Liver (tissue), 9 donors: ENCODE results near the gene ASS1. TPM values are rescaled to one million over a fixed set of nuclear protein-coding genes. Genes with fewer than 3 reads are reported as not detected.

ENCODE experiments used
- DNase-seq: peaks from one replicate; pipeline ENCODE4 v3.0.0-alpha.2; 2017; ENCODE audit warnings: low spot score
- H3K27ac ChIP-seq, 2 donors: one replicate each; pipeline ENCODE4 v1.7.0; 2013; ENCODE audit warnings: inconsistent platforms in 2 of 2, low read length in 2 of 2, control low read depth in 1 of 2, low read depth in 1 of 2, mild to moderate bottlenecking in 1 of 2
- H3K27me3 ChIP-seq, 4 donors: one replicate each; pipeline versions ENCODE4 v1.6.1 to v1.7.0; 2013; ENCODE audit warnings: low read length in 3 of 4, inconsistent platforms in 1 of 4, mild to moderate bottlenecking in 1 of 4, moderate library complexity in 1 of 4; ENCODE audit not compliant: control insufficient read depth in 4 of 4, insufficient read depth in 4 of 4
- H3K36me3 ChIP-seq, 4 donors: one replicate each; pipeline versions ENCODE4 v1.6.1 to v1.7.0; 2013; ENCODE audit warnings: low read length in 3 of 4, mild to moderate bottlenecking in 3 of 4, low read depth in 1 of 4, moderate library complexity in 1 of 4; ENCODE audit not compliant: control insufficient read depth in 4 of 4, insufficient read depth in 3 of 4
- H3K4me1 ChIP-seq, 4 donors: one replicate each; pipeline versions ENCODE4 v1.6.1 to v1.7.0; 2013; ENCODE audit warnings: low read length in 3 of 4, mild to moderate bottlenecking in 3 of 4, moderate library complexity in 1 of 4; ENCODE audit not compliant: control insufficient read depth in 4 of 4, insufficient read depth in 4 of 4
- H3K4me3 ChIP-seq, 3 donors: one replicate each; pipeline versions ENCODE4 v1.6.1 to v1.7.0; 2013; ENCODE audit warnings: low read length in 3 of 3, control low read depth in 1 of 3, low read depth in 1 of 3, mild to moderate bottlenecking in 1 of 3
- H3K9ac ChIP-seq, 2 donors: one replicate each; pipeline ENCODE4 v1.7.0; 2013; ENCODE audit warnings: low read length in 2 of 2, mild to moderate bottlenecking in 2 of 2, moderate library complexity in 2 of 2, control low read depth in 1 of 2, low read depth in 1 of 2
- H3K9me3 ChIP-seq, 4 donors: one replicate each; pipeline versions ENCODE4 v1.6.1 to v1.7.0; 2013; ENCODE audit warnings: low read length in 3 of 4; ENCODE audit not compliant: control insufficient read depth in 4 of 4
- CTCF ChIP-seq: fragments of 150-350 bp; IDR thresholded peaks from 2 replicates; pipeline ENCODE4 v1.5.1; 2017; ENCODE audit warnings: improper control_type of control experiment, low read depth, low read length; ENCODE audit not compliant: missing input control
- EGR1 ChIP-seq, 2 donors: IDR thresholded peaks; 2 replicates each; pipeline ENCODE4 v1.6.1; 2016 to 2018; ENCODE audit warnings: antibody characterized with exemption in 2 of 2, low read depth in 2 of 2
- FOXA1 ChIP-seq: IDR thresholded peaks from 2 replicates; pipeline ENCODE4 v1.6.1; 2016; ENCODE audit warnings: antibody characterized with exemption
- FOXA2 ChIP-seq: IDR thresholded peaks from 2 replicates; pipeline ENCODE4 v1.6.1; 2016; ENCODE audit warnings: antibody characterized with exemption
- GABPA ChIP-seq, 2 donors: IDR thresholded peaks in 1 of 2; conservative IDR thresholded peaks in 1 of 2; 2 replicates each; pipeline ENCODE4 v1.6.1; 2016; ENCODE audit warnings: antibody characterized with exemption in 2 of 2, mild to moderate bottlenecking in 1 of 2, moderate library complexity in 1 of 2
- HNF4A ChIP-seq, 2 donors: conservative IDR thresholded peaks; 2 replicates each; pipeline ENCODE4 v1.6.1; 2016; ENCODE audit warnings: antibody characterized with exemption in 2 of 2, mild to moderate bottlenecking in 2 of 2
- HNF4G ChIP-seq: IDR thresholded peaks from 2 replicates; pipeline ENCODE4 v1.6.1; 2016; ENCODE audit warnings: antibody characterized with exemption
- JUND ChIP-seq, 2 donors: IDR thresholded peaks; 2 replicates each; pipeline ENCODE4 v1.6.1; 2016; ENCODE audit warnings: antibody characterized with exemption in 2 of 2
- MAX ChIP-seq: IDR thresholded peaks from 2 replicates; pipeline ENCODE4 v1.6.1; 2016; ENCODE audit warnings: antibody characterized with exemption
- NR2F2 ChIP-seq: IDR thresholded peaks from 2 replicates; pipeline ENCODE4 v1.6.1; 2016; ENCODE audit warnings: antibody characterized with exemption
- RAD21 ChIP-seq, 2 donors: IDR thresholded peaks; 2 replicates each; pipeline ENCODE4 v1.6.1; 2016; ENCODE audit warnings: antibody characterized with exemption in 2 of 2, mild to moderate bottlenecking in 2 of 2
- RXRA ChIP-seq, 2 donors: IDR thresholded peaks; 2 replicates each; pipeline ENCODE4 v1.6.1; 2017 to 2018; ENCODE audit warnings: antibody characterized with exemption in 2 of 2, mild to moderate bottlenecking in 1 of 2
- SP1 ChIP-seq: IDR thresholded peaks from 2 replicates; pipeline ENCODE4 v1.6.1; 2018; ENCODE audit warnings: antibody characterized with exemption, mild to moderate bottlenecking
- TAF1 ChIP-seq: conservative IDR thresholded peaks from 2 replicates; pipeline ENCODE4 v1.6.1; 2016; ENCODE audit warnings: antibody characterized with exemption, mild to moderate bottlenecking
- YY1 ChIP-seq: IDR thresholded peaks from 2 replicates; pipeline ENCODE4 v1.6.1; 2016; ENCODE audit warnings: antibody characterized with exemption, mild to moderate bottlenecking
- ZBTB33 ChIP-seq: IDR thresholded peaks from 2 replicates; pipeline ENCODE4 v1.6.1; 2016; ENCODE audit warnings: antibody characterized with exemption
- WGBS: extraction: QIAGEN DNeasy Blood & Tissue Kit; methylation state at CpG from one replicate; pipeline ENCODE4 v1.1.7; 2013; 5-methylcytosine and 5-hydroxymethylcytosine counted together
- polyA plus RNA-seq, 2 donors: library from polyadenylated mRNA; stranded (reverse) in 1 of 2; unstranded in 1 of 2; fragments of 200-250 nt in 1 of 2; fragments of >200 nt in 1 of 2; fragmentation: Nextera tagmentation in 1 of 2; extraction: Ambion mirVana in 1 of 2; gene quantifications; one replicate each; pipeline versions ENCODE4 v1.2.1 to v1.2.3, GENCODE V29; 2013 to 2015
- total RNA-seq, 2 donors: library from RNA; depleted of rRNA; stranded (reverse); fragments of >200 nt; gene quantifications; one replicate each; pipeline ENCODE4 v1.2.3, GENCODE V29; 2014
- TF ChIP-seq, protein P1 (sequence below): IDR thresholded peaks from 2 replicates; pipeline ENCODE4 v1.6.1; 2016; ENCODE audit warnings: antibody characterized with exemption
- TF ChIP-seq, protein P2 (sequence below): IDR thresholded peaks from 2 replicates; pipeline ENCODE4 v1.6.1; 2016; ENCODE audit warnings: antibody characterized with exemption, mild to moderate bottlenecking
- donor health status: healthy.
- donor health status: healthy.
- donor health status: healthy.
- donor health status: healthy.
- donor health status: healthy.

The ASS1 gene
- total and polyA plus RNA-seq, 4 donors: 396 to 711 (median 533) TPM

- Histone ChIP-seq H3K36me3 (peaks cover 3 to 70% (median 56%) of the 10 kb centered on the region in 4 donors), H3K4me1 (no peaks in the 10 kb centered on the region), H3K27ac (no peak overlapping the region), H3K27me3 (no peaks in the 10 kb centered on the region), H3K9ac (no peak overlapping the region), H3K9me3 (no peaks in the 10 kb centered on the region), H3K4me3 (no peak overlapping the region)
- TF ChIP-seq GABPA (IDR thresholded peaks at IDR 0.05 in 1 of 2, conservative IDR thresholded peaks at IDR 0.05 in 1 of 2) (no peak), JUND (IDR thresholded peaks at IDR 0.05) (no peak), TAF1 (no peak), ZBTB33 (no peak), NR2F2 (no peak), RXRA (IDR thresholded peaks at IDR 0.05) (no peak), YY1 (no peak), EGR1 (IDR thresholded peaks at IDR 0.05; ENCODE audit: low read depth in 2 of 2) (no peak), CTCF (no peak), HNF4A (conservative IDR thresholded peaks at IDR 0.05) (no peak), SP1 (no peak), HNF4G (no peak), RAD21 (IDR thresholded peaks at IDR 0.05) (no peak), MAX (no peak), FOXA2 (no peak), FOXA1 (no peak)
- TF ChIP-seq, protein P1, sequence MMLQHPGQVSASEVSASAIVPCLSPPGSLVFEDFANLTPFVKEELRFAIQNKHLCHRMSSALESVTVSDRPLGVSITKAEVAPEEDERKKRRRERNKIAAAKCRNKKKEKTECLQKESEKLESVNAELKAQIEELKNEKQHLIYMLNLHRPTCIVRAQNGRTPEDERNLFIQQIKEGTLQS: no peak
- TF ChIP-seq, protein P2, sequence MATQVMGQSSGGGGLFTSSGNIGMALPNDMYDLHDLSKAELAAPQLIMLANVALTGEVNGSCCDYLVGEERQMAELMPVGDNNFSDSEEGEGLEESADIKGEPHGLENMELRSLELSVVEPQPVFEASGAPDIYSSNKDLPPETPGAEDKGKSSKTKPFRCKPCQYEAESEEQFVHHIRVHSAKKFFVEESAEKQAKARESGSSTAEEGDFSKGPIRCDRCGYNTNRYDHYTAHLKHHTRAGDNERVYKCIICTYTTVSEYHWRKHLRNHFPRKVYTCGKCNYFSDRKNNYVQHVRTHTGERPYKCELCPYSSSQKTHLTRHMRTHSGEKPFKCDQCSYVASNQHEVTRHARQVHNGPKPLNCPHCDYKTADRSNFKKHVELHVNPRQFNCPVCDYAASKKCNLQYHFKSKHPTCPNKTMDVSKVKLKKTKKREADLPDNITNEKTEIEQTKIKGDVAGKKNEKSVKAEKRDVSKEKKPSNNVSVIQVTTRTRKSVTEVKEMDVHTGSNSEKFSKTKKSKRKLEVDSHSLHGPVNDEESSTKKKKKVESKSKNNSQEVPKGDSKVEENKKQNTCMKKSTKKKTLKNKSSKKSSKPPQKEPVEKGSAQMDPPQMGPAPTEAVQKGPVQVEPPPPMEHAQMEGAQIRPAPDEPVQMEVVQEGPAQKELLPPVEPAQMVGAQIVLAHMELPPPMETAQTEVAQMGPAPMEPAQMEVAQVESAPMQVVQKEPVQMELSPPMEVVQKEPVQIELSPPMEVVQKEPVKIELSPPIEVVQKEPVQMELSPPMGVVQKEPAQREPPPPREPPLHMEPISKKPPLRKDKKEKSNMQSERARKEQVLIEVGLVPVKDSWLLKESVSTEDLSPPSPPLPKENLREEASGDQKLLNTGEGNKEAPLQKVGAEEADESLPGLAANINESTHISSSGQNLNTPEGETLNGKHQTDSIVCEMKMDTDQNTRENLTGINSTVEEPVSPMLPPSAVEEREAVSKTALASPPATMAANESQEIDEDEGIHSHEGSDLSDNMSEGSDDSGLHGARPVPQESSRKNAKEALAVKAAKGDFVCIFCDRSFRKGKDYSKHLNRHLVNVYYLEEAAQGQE: no peak
- no peak for DNase-seq
- 96% methylated on average over 6 of the region's 6 CpGs for WGBS
These were observed 41.3 kb downstream of the ASS1 start for GRCh38 chr9:130486103-130486502.
